CMK (cell line): ENCODE data around the gene FXYD6.

ENCODE experiments used
- DNase-seq: peaks from one replicate; pipeline ENCODE4 v3.0.0-alpha.2; 2010; ENCODE audit warnings: low read depth

Gene FXYD6

DNA sequence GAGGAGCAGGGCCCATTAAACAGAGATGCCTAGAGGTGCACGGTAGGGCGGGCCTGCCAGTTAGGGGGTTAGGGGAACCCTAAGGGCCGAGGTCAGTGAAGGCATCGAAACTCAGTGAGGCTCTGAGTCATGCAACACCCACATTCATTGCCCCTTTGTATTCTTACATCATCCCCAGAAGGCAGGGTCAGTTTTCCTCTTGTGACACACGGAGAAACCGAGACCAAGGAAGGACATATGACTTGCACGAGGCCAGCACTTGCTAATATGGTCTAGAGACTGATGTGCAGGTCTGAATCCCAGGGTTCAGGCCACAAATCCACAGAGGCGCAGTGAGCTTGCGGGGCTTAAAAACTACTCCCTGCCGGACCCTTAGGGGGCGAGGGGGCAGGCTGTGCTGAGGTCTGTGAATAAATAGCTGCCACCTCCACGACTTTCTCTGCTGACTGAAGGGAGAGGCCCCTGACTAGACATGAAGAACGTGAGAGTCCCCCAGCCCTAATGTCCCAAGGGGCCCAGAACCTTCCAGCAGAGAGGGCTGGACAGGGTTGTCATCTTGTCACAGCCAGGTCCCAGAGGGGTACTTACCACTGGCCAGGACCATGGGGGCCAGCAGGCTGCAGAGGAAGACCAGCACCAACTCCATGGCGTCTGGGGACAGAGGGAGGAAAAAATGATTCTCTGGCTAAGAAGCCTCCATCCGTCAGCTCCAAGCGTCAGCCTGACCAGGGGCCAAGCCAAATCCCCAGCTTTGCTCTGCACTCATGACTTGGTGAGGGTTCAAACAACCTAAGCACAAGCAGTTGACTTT lies 34.1 kb downstream of the FXYD6 start:
- no peak for DNase-seq

DNA sequence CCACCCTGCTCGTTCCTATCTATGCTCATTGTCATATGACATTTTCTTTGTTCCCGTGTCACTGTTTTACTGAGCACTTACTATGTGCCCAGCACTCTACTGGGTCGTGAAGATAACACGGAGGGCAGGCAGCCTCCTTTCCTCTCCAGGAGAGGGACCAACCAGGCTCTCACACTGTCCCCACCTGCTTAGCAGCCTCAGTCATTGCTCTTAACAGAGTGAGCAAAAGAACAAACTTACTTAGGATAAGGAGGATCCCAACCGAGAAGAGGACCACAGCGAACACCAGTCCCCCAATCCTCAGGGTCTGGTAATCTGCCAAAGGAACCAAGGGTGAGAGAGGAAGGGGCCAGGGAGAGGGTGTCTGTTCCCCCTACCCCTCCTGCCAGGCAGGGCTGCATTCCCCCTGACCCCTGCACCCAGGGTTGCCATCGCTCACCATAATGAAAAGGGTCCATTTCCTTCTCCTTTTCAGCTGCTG lies 34.9 kb downstream of the FXYD6 start:
- no peak for DNase-seq

DNA sequence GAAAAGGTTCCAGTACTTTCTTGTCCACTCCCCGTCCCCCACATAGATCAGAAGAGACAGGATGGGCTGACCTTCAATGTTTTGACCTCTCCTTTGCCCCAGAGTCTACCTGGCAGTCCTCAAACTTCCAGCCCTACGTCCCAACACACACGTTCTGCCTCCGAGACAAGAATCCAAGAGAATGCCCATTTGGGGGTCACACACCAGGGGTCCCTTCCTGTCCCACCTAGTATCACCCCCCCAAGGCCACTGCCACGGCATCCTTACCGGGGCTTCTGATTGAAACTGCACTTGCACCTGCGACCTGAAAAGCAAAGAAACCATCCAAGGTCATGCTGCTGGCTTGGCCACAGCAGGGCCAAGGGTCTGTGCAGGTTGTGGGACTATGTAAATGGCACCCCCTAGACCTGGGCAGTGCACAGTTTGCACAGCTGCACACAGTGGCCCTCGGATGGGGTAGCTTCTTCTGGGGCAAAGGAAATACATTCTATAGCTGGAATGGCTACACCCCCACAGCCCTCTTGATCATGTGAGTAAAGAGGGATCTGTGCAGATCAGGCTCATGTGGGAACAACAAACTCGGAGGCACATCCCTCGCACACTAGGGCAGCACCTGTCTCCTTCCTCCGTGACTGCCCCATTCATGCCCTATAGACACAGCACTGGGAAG lies 35.4 kb downstream of the FXYD6 start:
- DNase-seq: no peak

DNA sequence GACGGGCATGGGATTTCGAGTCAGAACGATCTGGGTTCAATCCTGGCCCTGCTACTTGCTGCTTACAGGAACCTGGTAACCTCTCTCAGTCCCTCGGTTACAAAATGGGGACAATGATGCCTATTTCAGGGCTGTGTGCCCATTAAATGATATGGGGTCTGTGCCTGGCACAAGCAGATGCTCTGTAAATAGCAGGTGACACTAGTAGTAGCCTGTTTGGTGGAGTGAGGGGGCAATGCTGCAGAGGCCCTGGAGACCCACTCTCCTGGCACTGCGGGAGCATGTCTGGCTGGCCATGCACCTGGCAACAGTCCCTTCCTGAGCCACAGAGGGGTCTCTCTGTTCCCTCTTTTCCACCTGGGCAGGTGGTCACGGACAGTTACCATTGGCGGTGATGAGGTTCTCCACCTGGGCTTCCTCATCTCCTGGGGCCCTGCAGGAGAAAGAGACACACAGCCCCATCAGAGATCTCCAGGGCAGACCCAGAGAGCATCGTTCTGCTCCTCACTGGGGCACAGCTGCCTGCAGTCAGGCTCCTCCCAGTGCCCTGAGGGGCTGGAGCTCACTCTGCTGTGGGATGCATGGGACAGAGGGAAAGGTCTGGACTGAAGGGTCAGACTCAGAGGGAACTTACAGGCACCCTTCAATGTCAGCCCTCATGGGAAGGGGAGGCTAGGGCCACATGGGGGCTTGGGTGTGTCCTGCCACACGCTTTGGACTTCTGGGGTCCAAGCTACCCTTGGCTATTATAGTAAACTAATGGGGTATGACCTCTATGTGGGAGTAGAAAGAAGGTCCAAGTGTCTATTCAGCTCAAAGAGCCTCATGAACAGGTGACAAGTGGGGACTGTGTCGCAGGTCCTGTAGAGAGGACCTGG lies 36.3 kb downstream of the FXYD6 start:
- DNase-seq: no peak

DNA sequence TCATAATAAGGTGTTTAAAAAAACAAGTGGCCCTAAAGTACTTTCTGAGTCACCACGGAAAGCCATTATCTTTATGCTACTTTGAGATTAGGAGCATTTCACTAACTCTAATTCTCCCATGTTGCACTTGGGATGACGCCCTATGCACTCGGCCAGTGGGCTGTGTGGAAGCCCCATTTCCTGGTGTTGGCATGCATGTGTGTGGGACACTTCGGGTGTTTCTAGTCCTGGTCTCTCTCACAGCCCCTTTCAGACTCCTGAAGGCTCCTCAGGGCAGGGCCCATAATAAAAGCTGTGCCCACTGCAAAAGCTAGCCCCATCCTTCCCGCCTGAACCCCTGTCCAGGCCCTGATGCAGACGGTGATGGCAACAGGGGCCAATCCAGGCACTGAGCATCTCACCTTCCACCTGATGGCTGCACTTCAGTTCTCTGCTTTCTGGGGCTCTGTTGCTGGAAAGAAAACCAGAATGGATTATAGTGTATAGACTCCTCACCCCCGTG lies 37.0 kb downstream of the FXYD6 start:
- no peak for DNase-seq

DNA sequence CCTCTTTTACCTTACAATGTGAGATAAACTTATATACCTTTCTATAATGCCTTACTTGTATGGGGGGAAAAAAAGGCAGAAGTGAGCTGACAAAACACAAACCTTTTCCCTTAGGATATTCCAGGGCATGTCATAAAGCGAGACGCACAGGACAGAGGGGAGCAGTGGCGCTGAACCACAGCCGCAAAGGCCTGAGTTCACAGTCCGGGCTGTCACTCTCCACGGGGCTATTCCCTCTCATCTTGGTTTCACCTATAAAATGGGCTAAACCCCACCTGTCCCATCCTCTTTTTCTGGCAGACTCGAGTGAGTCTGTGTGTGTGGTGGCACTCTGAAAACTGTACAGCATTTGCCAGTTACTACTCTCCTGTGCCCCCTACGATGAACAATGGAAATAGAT lies 37.6 kb downstream of the FXYD6 start:
- DNase-seq: no peak

DNA sequence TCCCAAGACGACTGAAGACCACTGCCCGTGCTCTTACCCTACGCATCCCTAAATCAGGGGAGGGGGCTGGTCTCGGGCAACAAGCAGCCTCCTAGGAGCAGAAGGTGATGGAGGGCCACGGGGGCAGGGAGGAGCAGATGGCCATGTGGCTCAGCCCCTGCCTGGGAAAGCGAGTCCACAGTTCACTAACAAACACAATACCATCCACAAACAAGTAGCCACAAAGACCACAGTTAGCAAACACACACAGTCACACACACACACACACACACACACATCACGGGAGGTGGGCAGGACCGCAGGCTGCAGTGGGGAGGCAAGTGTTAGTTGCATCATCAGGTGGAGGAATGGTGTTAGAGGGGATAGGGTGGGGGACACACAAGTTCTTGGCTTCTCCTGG lies 38.7 kb downstream of the FXYD6 start:
- no peak for DNase-seq

DNA sequence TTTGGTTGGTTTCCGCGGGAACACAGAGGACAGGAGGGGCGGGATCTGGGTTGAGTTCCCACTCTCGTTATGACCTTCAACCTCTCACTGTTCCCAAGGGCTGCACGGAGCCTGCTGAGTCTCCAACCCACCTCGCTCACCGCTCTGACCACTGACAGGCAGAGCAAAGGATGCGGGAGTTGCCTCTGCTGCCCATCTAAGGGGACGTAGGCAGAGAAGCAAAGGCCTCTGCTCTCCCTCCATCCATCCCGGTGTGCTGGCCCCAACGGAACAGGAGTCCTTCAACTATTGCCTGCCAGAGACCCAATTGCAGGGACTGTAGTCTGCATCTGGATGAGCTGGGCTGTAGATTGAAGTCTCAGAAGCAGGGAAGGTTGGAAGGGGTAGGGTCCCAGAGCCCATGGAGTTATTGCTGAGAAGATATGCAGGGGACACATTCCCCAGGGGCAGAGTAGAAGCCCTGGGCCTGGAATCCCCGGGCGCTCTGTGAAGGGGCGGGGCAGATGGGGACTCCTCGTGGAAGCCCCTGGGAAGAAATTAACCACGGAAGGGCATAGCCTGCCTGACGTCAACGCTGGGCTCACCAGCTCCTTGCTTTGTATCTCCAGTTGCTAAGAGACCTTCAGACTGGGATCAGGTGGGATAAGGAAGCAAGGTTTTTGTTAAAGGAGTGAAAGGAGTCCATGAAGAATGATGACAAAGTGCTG lies 39.2 kb downstream of the FXYD6 start:
- DNase-seq: no peak

DNA sequence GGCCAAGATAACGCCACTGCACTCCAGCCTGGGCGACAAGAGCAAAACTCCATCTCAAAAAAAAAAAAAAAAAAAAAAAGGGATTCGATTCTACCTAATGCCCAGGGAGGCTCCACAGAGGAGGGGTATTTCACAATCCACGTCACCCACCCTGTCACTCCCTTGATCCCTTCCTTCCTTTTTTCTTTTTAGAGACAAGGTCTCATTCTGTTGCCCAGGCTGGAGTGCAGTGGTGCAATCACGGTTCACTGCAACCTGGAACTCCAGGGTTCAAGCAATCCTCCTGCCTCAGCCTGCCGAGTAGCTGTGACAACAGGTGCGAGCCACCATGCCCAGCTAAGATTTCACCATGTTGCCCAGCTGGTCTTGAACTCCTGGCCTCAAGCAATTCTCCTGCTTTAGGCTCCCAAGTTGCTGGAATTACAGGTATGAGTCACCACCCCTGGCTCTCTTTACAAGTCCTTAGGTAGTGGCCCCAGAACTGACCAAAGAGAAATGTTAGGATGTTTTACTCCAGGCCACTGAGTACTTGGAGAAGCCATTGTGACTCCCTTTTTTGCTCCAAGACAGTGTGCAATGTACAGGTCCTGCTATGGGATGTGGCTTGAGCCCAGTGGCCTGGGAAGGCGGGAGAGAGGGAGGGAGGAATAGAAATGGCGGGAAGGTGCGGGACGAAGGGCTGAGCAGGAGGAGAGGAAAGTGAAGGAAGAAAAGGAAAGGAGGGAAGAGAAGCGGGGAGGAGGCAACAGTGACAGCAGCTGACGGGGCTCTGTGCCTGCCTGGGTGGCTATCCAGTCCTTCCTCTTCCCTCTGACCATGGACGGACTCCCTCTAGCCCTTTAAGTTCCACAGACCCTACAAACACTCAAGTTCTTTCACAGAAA lies 40.1 kb downstream of the FXYD6 start:
- no peak for DNase-seq

DNA sequence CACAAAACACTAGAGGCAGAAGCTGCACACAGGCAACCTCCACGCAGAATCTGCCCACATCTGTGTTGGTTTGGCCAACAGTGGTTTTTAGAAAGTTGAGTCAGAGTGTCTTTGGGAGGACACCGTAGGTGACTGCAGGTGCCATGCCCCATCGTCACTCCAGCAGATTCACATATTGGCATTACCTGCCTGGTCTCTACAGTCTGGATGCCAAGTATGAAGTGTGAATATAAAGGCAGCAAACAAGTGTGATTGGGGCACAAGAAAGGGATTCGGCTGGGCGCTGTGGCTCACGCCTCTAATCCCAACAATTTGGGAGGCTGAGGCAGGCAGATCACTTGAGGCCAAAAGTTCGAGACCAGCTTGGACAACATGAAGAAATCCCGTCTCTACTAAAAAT lies 40.9 kb downstream of the FXYD6 start:
- DNase-seq: no peak

DNA sequence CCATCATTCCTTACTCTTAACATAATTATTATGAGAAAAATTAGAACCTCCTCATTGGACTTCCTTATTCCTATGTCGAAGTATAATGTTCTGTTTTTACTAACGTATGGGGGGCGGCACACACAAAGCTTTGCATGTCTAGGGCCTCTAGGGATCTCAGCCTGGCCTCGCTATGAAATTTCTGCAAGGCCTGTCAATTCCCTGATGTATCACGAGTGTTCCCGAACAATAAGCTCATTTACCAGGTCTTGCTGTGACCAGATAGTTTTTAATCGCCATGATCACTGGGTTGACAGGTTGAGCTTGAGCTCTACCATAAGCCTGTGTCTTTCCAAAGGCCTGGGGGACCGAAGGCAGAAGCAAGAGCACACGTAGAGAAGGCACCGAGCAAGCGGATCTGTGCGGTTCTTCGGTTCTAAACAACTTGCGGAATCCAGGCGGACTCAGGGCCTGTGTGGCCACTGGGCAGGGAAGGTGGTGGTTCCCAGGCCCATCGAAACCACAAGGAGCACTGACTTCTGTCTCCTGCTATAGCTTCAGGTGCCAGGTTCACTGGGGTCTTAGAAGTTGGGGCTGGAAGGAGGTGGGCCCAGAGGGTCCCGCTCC lies 41.5 kb downstream of the FXYD6 start:
- no peak for DNase-seq

DNA sequence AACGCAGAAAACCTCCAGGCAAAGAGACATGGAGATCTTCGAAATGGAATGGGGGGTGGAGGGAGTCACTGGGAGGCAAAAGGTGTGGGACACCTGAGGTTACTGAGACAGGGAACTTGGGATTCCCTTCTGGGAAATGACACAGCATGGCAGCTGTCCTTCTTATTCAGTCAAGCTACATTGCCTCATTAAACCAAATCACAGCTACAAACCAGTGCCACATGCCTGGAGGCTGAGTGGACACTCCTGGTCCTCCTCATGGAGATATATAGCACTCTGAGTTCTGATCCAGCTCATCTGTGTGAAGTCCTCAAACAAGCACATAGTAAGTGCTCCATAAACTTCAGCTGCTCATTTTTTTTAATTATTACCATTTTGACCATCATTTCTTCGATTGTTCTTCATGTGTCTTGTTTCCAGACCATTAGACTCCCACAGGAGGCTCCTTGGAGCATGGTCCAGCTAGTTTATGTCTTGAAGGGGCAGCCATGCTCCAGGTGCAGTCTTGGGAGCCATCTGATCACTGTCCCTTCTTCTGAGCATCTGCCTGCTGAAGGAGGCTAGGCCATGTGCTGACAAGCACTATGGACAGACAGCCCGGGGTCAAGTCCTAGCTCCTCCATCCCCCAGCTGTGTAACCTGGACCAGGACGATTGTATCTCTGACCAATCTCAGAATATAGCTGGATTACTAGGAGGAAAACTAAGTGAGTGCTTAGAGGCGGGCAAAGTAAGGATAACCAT lies 42.2 kb downstream of the FXYD6 start:
- no peak for DNase-seq

DNA sequence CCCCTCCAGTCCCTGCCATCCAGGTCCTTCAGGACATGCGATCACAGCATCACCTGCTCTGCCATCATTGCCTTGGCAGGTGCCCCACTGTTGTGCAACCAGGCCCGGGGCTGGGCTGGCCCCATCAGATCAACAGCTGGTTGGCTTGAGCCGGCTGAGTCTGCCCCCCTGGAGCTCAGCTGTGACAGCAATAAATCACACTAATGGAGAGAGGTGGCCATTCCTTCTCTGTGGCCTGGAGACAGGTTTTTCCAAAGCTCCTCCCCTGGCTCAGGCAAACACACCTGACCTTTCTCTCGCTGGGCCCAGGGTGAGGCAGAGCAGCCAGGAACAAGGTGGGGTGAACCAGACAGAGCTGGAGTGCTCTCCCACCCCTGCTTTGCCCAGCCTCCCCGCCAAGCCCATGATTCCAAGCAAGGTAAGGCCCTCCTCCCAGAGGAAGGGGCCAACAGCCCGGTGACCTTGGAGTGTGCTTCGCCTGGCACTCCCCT lies 43.0 kb downstream of the FXYD6 start:
- DNase-seq: no peak

DNA sequence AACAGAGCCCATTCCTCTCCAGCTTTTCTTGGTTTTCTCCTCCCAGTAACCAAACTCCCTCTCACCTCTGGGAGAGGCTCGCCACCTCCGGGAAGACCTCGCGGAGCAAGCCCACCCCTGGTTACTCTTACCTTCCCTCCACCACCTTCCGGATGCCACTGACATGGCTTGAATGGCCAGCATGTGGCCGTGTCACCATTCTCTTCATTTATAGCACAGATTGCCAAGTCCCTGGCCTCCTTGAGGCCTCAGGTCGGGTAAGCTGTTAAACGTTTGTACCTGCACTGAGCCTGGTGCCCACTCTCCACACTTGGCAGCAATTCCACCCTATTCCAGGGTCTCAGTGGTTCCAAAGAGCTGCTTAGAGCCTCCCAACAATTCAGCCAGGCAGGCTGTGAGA lies 43.9 kb downstream of the FXYD6 start:
- no peak for DNase-seq

DNA sequence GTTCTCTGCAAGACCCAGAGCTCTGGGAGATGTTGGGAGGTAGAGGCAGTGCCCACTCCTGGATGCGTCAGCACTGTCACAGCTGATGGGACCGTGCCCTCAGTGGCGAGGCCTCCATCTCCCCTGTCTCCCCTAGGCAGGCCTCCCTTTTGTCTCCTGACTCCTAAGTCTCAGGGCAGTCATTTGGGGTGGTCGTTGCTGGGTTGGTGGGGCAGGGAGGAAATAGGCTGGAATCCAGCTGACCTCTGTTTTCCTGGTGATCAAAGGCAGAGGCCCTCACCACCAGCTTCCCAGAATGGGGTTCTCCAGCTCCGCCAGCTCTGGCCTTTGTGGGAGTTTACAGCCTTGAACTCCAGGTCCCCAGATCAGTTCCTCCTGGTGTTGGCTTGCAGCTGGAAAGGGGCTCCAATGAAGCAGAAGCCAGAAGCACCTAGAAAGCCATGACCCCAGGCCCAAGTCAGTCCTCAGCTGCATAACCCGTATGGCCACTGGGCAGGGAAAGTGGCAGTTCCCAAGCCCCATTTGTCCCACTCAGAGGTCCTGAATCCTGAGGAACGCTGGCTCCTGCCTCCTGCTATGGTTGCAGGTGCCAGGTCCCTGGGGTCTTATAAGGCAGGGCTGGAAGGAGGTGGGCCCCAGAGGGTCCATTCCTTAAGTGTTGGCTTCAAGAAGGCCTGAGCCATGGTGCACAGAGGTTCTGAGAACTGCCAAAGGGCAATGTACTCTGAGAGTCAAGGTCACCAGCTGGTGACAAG lies 44.6 kb downstream of the FXYD6 start:
- DNase-seq: no peak

DNA sequence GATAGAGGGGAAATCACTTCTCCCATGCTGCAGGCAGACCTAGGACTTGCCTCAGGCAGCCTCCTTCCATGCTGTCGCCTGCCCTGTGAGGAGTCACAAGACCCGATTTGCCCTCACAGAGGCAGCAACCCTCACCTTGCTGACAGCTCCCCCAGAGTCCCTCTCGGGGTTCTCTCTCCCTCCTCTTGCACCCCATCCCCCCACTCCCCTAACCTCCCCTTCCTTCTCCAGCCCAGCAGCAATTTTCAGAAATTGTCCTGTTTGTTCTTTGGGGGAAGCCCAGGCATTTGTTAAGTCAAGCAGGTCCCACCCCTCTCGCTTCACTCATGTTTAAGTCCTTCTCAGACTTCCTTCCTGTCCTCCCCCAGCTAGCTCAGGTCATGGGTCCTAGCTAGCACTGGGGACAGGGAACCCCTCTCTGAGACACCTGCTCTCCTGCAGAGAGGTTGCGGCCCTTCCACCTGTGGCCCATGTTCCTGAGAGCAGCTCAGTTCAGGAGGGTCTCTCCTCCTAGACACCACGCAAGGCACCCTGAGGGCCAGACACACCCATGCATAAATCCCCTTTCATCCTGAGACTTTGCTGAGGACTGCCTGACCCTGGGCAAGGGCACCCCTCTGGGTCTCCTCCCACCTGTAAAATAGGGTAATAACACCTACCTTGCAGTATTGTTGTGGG lies 45.6 kb downstream of the FXYD6 start:
- DNase-seq: no peak

DNA sequence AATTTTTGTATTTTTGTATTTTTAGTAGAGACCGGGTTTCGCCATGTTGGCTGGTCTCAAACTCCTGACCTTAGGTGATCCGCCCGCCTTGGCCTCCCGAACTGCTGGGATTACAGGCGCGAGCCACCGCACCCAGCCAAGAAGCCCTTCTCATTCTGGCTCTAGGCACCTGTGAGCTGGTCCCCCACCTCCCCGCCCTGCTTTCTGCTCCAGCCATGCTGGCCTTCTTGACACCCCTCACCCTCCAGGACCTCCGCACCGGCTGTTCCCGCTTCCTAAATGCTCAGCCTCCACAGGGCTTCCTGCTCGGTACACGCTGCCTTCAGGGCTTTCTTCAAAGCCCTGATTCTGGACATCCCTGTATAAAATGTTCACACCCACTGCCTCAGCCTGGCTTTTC lies 46.4 kb downstream of the FXYD6 start:
- no peak for DNase-seq

DNA sequence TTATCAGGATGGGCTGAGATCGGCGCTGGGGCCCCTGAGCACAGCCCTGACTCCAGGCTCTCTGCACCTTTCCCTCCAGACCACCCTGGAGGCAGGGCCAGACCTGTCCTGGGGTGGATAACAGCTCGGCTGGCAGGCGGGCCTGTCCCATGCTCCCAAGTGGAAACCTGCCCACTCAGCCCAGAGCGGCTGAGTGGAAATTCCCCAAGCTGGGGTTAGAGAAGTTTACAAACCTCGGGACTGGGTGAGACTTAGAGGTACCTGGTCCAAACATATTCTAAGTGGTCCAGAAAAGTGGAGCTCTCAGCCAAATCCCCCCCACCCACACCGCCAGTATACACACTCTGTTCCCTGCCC lies 47.1 kb downstream of the FXYD6 start:
- DNase-seq: no peak
